T-helper 9 cell (primary cell): Measurements from ENCODE around the gene CLCN4.

ENCODE experiments used
- DNase-seq: peaks from one replicate; pipeline ENCODE4 v3.0.0-alpha.2; 2020

CLCN4 gene

GRCh38 chrX:10197279-10198210 is 40.8 kb downstream of the CLCN4 start:
- no peak for DNase-seq

GRCh38 chrX:10198254-10198653 is 41.5 kb downstream of the CLCN4 start:
- DNase-seq, result no peak

- no peak for DNase-seq
Observed at GRCh38 chrX:10199212-10199611, 42.4 kb downstream of the CLCN4 start.

GRCh38 chrX:10203617-10204016 is 46.8 kb downstream of the CLCN4 start:
- DNase-seq, result no peak

- DNase-seq, result no peak
Observed at GRCh38 chrX:10206317-10206716, 49.5 kb downstream of the CLCN4 start.

- DNase-seq, result no peak
Observed at GRCh38 chrX:10208281-10208856, 51.6 kb downstream of the CLCN4 start.

- no peak for DNase-seq
Observed at GRCh38 chrX:10208953-10209352, 52.2 kb downstream of the CLCN4 start.

GRCh38 chrX:10212395-10212794 is 55.6 kb downstream of the CLCN4 start:
- no peak for DNase-seq

- DNase-seq, result no peak
Observed at GRCh38 chrX:10213716-10214115, 56.9 kb downstream of the CLCN4 start.

GRCh38 chrX:10216208-10216607 is 59.4 kb downstream of the CLCN4 start:
- no peak for DNase-seq

GRCh38 chrX:10217198-10217597 is 60.4 kb downstream of the CLCN4 start:
- no peak for DNase-seq

- DNase-seq, result no peak
Observed at GRCh38 chrX:10221651-10222050, 64.9 kb downstream of the CLCN4 start.

- DNase-seq, result no peak
Observed at GRCh38 chrX:10223276-10223675, 66.5 kb downstream of the CLCN4 start.

- no peak for DNase-seq
Observed at GRCh38 chrX:10223781-10224180, 67.0 kb downstream of the CLCN4 start.

GRCh38 chrX:10230222-10230621 is 73.4 kb downstream of the CLCN4 start:
- no peak for DNase-seq

- no peak for DNase-seq
Observed at GRCh38 chrX:10231461-10231860, 74.7 kb downstream of the CLCN4 start.

- DNase-seq, result no peak
Observed at GRCh38 chrX:10233173-10233572, 76.4 kb downstream of the CLCN4 start.

- no peak for DNase-seq
Observed at GRCh38 chrX:10233696-10234095, 76.9 kb downstream of the CLCN4 start.

GRCh38 chrX:10235851-10236250 is 79.1 kb downstream of the CLCN4 start:
- DNase-seq, result no peak

GRCh38 chrX:10237241-10237640 is 80.5 kb downstream of the CLCN4 start:
- DNase-seq, result no peak

- no peak for DNase-seq
Observed at GRCh38 chrX:10239611-10240064, 82.9 kb downstream of the CLCN4 start.

- no peak for DNase-seq
Observed at GRCh38 chrX:10240918-10241317, 84.1 kb downstream of the CLCN4 start.

- DNase-seq, result no peak
Observed at GRCh38 chrX:10242026-10242425, 85.3 kb downstream of the CLCN4 start.

GRCh38 chrX:10243106-10243505 is 86.3 kb downstream of the CLCN4 start:
- no peak for DNase-seq
